Liver (tissue), 9 donors: ENCODE data around the gene BCAN. TPM values are rescaled to one million over a fixed set of nuclear protein-coding genes. Genes with fewer than 3 reads are reported as not detected.

ENCODE experiments used
- DNase-seq: peaks from one replicate; pipeline ENCODE4 v3.0.0-alpha.2; 2017; ENCODE audit warnings: low spot score
- H3K27ac ChIP-seq, 2 donors: one replicate each; pipeline ENCODE4 v1.7.0; 2013; ENCODE audit warnings: inconsistent platforms in 2 of 2, low read length in 2 of 2, control low read depth in 1 of 2, low read depth in 1 of 2, mild to moderate bottlenecking in 1 of 2
- H3K27me3 ChIP-seq, 4 donors: one replicate each; pipeline versions ENCODE4 v1.6.1 to v1.7.0; 2013; ENCODE audit warnings: low read length in 3 of 4, inconsistent platforms in 1 of 4, mild to moderate bottlenecking in 1 of 4, moderate library complexity in 1 of 4; ENCODE audit not compliant: control insufficient read depth in 4 of 4, insufficient read depth in 4 of 4
- H3K36me3 ChIP-seq, 4 donors: one replicate each; pipeline versions ENCODE4 v1.6.1 to v1.7.0; 2013; ENCODE audit warnings: low read length in 3 of 4, mild to moderate bottlenecking in 3 of 4, low read depth in 1 of 4, moderate library complexity in 1 of 4; ENCODE audit not compliant: control insufficient read depth in 4 of 4, insufficient read depth in 3 of 4
- H3K4me1 ChIP-seq, 4 donors: one replicate each; pipeline versions ENCODE4 v1.6.1 to v1.7.0; 2013; ENCODE audit warnings: low read length in 3 of 4, mild to moderate bottlenecking in 3 of 4, moderate library complexity in 1 of 4; ENCODE audit not compliant: control insufficient read depth in 4 of 4, insufficient read depth in 4 of 4
- H3K4me3 ChIP-seq, 3 donors: one replicate each; pipeline versions ENCODE4 v1.6.1 to v1.7.0; 2013; ENCODE audit warnings: low read length in 3 of 3, control low read depth in 1 of 3, low read depth in 1 of 3, mild to moderate bottlenecking in 1 of 3
- H3K9ac ChIP-seq, 2 donors: one replicate each; pipeline ENCODE4 v1.7.0; 2013; ENCODE audit warnings: low read length in 2 of 2, mild to moderate bottlenecking in 2 of 2, moderate library complexity in 2 of 2, control low read depth in 1 of 2, low read depth in 1 of 2
- H3K9me3 ChIP-seq, 4 donors: one replicate each; pipeline versions ENCODE4 v1.6.1 to v1.7.0; 2013; ENCODE audit warnings: low read length in 3 of 4; ENCODE audit not compliant: control insufficient read depth in 4 of 4
- FOXA1 ChIP-seq: IDR thresholded peaks from 2 replicates; pipeline ENCODE4 v1.6.1; 2016; ENCODE audit warnings: antibody characterized with exemption
- FOXA2 ChIP-seq: IDR thresholded peaks from 2 replicates; pipeline ENCODE4 v1.6.1; 2016; ENCODE audit warnings: antibody characterized with exemption
- GABPA ChIP-seq, 2 donors: IDR thresholded peaks in 1 of 2; conservative IDR thresholded peaks in 1 of 2; 2 replicates each; pipeline ENCODE4 v1.6.1; 2016; ENCODE audit warnings: antibody characterized with exemption in 2 of 2, mild to moderate bottlenecking in 1 of 2, moderate library complexity in 1 of 2
- HNF4A ChIP-seq, 2 donors: conservative IDR thresholded peaks; 2 replicates each; pipeline ENCODE4 v1.6.1; 2016; ENCODE audit warnings: antibody characterized with exemption in 2 of 2, mild to moderate bottlenecking in 2 of 2
- HNF4G ChIP-seq: IDR thresholded peaks from 2 replicates; pipeline ENCODE4 v1.6.1; 2016; ENCODE audit warnings: antibody characterized with exemption
- JUND ChIP-seq, 2 donors: IDR thresholded peaks; 2 replicates each; pipeline ENCODE4 v1.6.1; 2016; ENCODE audit warnings: antibody characterized with exemption in 2 of 2
- NR2F2 ChIP-seq: IDR thresholded peaks from 2 replicates; pipeline ENCODE4 v1.6.1; 2016; ENCODE audit warnings: antibody characterized with exemption
- RAD21 ChIP-seq, 2 donors: IDR thresholded peaks; 2 replicates each; pipeline ENCODE4 v1.6.1; 2016; ENCODE audit warnings: antibody characterized with exemption in 2 of 2, mild to moderate bottlenecking in 2 of 2
- SP1 ChIP-seq: IDR thresholded peaks from 2 replicates; pipeline ENCODE4 v1.6.1; 2018; ENCODE audit warnings: antibody characterized with exemption, mild to moderate bottlenecking
- TAF1 ChIP-seq: conservative IDR thresholded peaks from 2 replicates; pipeline ENCODE4 v1.6.1; 2016; ENCODE audit warnings: antibody characterized with exemption, mild to moderate bottlenecking
- YY1 ChIP-seq: IDR thresholded peaks from 2 replicates; pipeline ENCODE4 v1.6.1; 2016; ENCODE audit warnings: antibody characterized with exemption, mild to moderate bottlenecking
- WGBS: extraction: QIAGEN DNeasy Blood & Tissue Kit; methylation state at CpG from one replicate; pipeline ENCODE4 v1.1.7; 2013; 5-methylcytosine and 5-hydroxymethylcytosine counted together
- polyA plus RNA-seq, 2 donors: library from polyadenylated mRNA; stranded (reverse) in 1 of 2; unstranded in 1 of 2; fragments of 200-250 nt in 1 of 2; fragments of >200 nt in 1 of 2; fragmentation: Nextera tagmentation in 1 of 2; extraction: Ambion mirVana in 1 of 2; gene quantifications; one replicate each; pipeline versions ENCODE4 v1.2.1 to v1.2.3, GENCODE V29; 2013 to 2015
- total RNA-seq, 2 donors: library from RNA; depleted of rRNA; stranded (reverse); fragments of >200 nt; gene quantifications; one replicate each; pipeline ENCODE4 v1.2.3, GENCODE V29; 2014
- TF ChIP-seq, protein P1 (sequence below): IDR thresholded peaks from 2 replicates; pipeline ENCODE4 v1.6.1; 2016; ENCODE audit warnings: antibody characterized with exemption, mild to moderate bottlenecking
- TF ChIP-seq, protein P2 (sequence below): fragments of 150-350 bp; IDR thresholded peaks from 2 replicates; pipeline ENCODE4 v1.5.1; 2017; ENCODE audit warnings: improper control_type of control experiment, low read depth, low read length; ENCODE audit not compliant: missing input control
- TF ChIP-seq, protein P3 (sequence below): IDR thresholded peaks from 2 replicates; pipeline ENCODE4 v1.6.1; 2016; ENCODE audit warnings: antibody characterized with exemption
- TF ChIP-seq, protein P4 (sequence below): IDR thresholded peaks from 2 replicates; pipeline ENCODE4 v1.6.1; 2016; ENCODE audit warnings: antibody characterized with exemption
- TF ChIP-seq, protein P5 (sequence below): IDR thresholded peaks from 2 replicates; pipeline ENCODE4 v1.6.1; 2016; ENCODE audit warnings: antibody characterized with exemption
- donor health status: healthy.
- donor health status: healthy.
- donor health status: healthy.
- donor health status: healthy.
- donor health status: healthy.

The BCAN gene
- total and polyA plus RNA-seq, 4 donors: 0.02 TPM; not detected in 3

DNA sequence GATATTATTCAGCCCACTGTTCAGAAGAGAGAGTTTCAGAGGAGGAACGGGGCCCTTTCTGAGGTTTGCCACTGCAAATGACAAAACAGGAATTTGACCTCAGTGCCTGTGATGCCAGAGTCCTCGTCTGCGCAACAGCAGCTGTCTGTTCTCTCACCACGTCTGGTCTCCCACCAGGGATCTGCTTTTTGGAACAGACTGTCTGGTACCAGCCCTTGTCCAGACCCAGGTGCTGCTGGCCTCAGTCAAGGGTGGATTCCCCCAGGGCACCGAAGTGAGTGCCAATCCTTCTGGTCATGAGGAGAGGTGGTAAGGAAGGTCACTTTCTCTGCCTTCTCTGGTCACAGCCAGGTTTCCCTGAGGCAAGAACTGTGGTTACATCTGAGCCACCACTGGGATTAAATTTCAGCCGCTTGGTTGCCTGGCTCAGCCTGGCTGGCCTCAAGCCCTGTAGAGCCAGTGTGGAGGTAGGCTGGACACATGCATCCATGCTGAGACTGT, 2.3 kb upstream of the BCAN start:
- DNase-seq: no peak
- no peak overlapping the region for H3K4me3 ChIP-seq
- no peaks in the 10 kb centered on the region for H3K9me3 ChIP-seq
- no peak overlapping the region for H3K9ac ChIP-seq
- H3K27me3 ChIP-seq: peaks cover 0 to 8% (median 4%) of the 10 kb centered on the region in 4 donors
- no peaks in the 10 kb centered on the region for H3K36me3 ChIP-seq
- H3K27ac ChIP-seq: no peak overlapping the region
- TF ChIP-seq, protein P1, sequence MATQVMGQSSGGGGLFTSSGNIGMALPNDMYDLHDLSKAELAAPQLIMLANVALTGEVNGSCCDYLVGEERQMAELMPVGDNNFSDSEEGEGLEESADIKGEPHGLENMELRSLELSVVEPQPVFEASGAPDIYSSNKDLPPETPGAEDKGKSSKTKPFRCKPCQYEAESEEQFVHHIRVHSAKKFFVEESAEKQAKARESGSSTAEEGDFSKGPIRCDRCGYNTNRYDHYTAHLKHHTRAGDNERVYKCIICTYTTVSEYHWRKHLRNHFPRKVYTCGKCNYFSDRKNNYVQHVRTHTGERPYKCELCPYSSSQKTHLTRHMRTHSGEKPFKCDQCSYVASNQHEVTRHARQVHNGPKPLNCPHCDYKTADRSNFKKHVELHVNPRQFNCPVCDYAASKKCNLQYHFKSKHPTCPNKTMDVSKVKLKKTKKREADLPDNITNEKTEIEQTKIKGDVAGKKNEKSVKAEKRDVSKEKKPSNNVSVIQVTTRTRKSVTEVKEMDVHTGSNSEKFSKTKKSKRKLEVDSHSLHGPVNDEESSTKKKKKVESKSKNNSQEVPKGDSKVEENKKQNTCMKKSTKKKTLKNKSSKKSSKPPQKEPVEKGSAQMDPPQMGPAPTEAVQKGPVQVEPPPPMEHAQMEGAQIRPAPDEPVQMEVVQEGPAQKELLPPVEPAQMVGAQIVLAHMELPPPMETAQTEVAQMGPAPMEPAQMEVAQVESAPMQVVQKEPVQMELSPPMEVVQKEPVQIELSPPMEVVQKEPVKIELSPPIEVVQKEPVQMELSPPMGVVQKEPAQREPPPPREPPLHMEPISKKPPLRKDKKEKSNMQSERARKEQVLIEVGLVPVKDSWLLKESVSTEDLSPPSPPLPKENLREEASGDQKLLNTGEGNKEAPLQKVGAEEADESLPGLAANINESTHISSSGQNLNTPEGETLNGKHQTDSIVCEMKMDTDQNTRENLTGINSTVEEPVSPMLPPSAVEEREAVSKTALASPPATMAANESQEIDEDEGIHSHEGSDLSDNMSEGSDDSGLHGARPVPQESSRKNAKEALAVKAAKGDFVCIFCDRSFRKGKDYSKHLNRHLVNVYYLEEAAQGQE: no peak
- TF ChIP-seq GABPA (IDR thresholded peaks at IDR 0.05 in 1 of 2, conservative IDR thresholded peaks at IDR 0.05 in 1 of 2) (no peak), SP1 (no peak), NR2F2 (no peak), RAD21 (IDR thresholded peaks at IDR 0.05) (no peak), FOXA1 (no peak), HNF4G (no peak)
- TF ChIP-seq, protein P2, sequence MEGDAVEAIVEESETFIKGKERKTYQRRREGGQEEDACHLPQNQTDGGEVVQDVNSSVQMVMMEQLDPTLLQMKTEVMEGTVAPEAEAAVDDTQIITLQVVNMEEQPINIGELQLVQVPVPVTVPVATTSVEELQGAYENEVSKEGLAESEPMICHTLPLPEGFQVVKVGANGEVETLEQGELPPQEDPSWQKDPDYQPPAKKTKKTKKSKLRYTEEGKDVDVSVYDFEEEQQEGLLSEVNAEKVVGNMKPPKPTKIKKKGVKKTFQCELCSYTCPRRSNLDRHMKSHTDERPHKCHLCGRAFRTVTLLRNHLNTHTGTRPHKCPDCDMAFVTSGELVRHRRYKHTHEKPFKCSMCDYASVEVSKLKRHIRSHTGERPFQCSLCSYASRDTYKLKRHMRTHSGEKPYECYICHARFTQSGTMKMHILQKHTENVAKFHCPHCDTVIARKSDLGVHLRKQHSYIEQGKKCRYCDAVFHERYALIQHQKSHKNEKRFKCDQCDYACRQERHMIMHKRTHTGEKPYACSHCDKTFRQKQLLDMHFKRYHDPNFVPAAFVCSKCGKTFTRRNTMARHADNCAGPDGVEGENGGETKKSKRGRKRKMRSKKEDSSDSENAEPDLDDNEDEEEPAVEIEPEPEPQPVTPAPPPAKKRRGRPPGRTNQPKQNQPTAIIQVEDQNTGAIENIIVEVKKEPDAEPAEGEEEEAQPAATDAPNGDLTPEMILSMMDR: no peak
- TF ChIP-seq, protein P3, sequence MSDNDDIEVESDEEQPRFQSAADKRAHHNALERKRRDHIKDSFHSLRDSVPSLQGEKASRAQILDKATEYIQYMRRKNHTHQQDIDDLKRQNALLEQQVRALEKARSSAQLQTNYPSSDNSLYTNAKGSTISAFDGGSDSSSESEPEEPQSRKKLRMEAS: no peak
- TF ChIP-seq, protein P4, sequence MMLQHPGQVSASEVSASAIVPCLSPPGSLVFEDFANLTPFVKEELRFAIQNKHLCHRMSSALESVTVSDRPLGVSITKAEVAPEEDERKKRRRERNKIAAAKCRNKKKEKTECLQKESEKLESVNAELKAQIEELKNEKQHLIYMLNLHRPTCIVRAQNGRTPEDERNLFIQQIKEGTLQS: no peak
- TF ChIP-seq, protein P5, sequence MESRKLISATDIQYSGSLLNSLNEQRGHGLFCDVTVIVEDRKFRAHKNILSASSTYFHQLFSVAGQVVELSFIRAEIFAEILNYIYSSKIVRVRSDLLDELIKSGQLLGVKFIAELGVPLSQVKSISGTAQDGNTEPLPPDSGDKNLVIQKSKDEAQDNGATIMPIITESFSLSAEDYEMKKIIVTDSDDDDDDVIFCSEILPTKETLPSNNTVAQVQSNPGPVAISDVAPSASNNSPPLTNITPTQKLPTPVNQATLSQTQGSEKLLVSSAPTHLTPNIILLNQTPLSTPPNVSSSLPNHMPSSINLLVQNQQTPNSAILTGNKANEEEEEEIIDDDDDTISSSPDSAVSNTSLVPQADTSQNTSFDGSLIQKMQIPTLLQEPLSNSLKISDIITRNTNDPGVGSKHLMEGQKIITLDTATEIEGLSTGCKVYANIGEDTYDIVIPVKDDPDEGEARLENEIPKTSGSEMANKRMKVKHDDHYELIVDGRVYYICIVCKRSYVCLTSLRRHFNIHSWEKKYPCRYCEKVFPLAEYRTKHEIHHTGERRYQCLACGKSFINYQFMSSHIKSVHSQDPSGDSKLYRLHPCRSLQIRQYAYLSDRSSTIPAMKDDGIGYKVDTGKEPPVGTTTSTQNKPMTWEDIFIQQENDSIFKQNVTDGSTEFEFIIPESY: no peak
- 37% methylated on average over 6 of the region's 6 CpGs for WGBS
- peaks cover 0 to 6% (median 0%) of the 10 kb centered on the region in 4 donors for H3K4me1 ChIP-seq

DNA sequence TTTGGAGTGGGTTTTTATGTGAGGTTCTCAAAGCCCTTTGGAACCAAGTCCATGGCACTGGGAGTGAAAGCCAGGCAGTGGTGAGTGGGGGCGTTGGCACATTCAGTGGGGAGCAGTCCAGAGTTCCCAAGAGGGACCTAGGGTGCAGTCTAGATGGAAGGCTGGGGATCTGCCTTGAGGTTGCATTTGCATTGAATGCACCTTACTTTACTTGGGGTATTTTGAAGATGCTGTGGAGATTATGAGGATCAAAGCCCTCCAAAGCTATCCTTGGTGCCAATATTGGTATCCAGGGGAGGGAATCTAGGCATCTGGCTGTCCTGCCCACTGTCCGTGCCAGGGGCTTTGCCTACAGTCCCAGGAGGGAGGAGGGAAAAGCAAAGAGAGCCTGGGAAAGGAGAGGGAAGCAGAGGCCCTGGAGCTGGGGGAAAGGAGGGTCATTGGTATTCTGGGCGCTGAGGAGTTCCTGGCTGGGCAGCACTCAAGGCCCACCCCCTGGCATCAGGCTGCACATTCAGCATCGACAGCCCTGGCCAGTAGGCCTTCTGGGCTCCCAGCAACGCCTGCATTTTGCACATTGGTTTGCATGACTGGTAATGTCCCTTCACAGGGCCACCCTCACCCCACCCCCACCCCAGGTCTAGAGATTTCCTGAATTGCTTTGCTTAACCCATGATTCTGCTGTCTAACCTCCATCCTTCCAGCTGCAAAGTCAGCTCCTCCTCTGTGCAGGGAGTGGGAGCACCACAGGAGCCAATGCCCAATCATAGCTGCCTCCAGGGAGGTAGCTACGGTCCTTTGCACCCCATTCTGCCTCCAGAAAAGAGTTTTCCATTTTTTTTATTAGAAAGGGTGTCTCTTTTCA, 843 bp upstream of the BCAN start:
- Histone ChIP-seq H3K27ac (no peak overlapping the region), H3K4me3 (no peak overlapping the region), H3K9me3 (no peaks in the 10 kb centered on the region), H3K36me3 (no peaks in the 10 kb centered on the region), H3K27me3 (peaks cover 0 to 10% (median 7%) of the 10 kb centered on the region in 4 donors), H3K4me1 (peaks cover 0 to 6% (median 0%) of the 10 kb centered on the region in 4 donors), H3K9ac (no peak overlapping the region)
- WGBS: 37% methylated on average over 6 of the region's 6 CpGs
- no peak for DNase-seq
- no peak for TF ChIP-seq YY1
- no peak for TF ChIP-seq HNF4A (conservative IDR thresholded peaks at IDR 0.05)
- no peak for TF ChIP-seq RAD21 (IDR thresholded peaks at IDR 0.05)
- no peak for TF ChIP-seq TAF1
- TF ChIP-seq, protein P5: no peak
- TF ChIP-seq JUND (IDR thresholded peaks at IDR 0.05): no peak
- TF ChIP-seq GABPA (IDR thresholded peaks at IDR 0.05 in 1 of 2, conservative IDR thresholded peaks at IDR 0.05 in 1 of 2): no peak
- no peak for TF ChIP-seq HNF4G
- TF ChIP-seq, protein P3: no peak
- TF ChIP-seq, protein P4: no peak
- no peak for TF ChIP-seq SP1
- no peak for TF ChIP-seq FOXA2
- TF ChIP-seq FOXA1: no peak
